ENCODE data around the gene ABTB2.

The ABTB2 gene

DNA sequence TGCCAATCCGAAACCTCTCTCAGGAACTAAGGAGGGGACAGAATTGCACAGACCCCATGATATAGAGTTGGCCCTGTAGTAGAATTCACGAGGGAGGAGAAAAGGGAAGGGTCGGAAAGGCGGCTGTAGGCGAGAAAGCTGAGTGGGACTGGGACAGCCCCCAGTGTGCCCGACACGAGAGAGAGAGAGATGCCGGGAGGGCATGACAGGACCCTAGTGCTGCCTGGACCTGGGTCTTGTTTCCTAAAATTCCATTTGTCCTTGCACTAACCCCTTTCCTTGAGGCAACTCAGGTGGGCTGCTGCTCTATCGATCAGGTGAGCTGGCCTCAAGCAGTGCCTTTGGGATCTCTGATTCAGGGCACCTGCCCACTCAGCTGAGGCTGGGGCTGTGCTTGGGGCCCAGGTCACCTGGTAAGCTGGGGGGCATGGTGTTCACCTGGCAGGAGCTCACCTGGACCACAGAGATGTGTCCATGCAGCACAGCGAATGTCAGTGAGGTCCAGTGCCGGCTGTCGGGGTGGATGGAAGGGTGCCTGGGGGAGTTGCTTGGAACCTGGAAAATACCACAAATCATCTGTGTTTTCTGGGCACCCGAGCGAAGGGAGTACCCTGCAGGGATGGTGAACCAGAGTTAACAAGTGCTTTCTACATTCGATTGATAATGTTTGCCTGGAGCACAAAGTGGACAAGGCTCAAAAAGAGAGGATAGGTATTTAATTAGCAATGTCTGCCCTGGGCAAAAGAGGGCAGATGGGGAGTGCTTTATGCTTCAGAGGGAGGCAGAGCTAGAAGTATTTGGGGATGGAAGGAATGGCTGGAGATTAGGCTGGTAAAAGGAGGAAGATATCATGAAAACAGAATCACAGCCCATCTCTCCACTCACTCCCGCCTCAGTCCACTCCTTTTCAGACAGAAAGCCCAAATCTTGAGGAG is 190.7 kb downstream of the ABTB2 start:
- DNase-seq (ENCODE audit: low read depth), result no peak

DNA sequence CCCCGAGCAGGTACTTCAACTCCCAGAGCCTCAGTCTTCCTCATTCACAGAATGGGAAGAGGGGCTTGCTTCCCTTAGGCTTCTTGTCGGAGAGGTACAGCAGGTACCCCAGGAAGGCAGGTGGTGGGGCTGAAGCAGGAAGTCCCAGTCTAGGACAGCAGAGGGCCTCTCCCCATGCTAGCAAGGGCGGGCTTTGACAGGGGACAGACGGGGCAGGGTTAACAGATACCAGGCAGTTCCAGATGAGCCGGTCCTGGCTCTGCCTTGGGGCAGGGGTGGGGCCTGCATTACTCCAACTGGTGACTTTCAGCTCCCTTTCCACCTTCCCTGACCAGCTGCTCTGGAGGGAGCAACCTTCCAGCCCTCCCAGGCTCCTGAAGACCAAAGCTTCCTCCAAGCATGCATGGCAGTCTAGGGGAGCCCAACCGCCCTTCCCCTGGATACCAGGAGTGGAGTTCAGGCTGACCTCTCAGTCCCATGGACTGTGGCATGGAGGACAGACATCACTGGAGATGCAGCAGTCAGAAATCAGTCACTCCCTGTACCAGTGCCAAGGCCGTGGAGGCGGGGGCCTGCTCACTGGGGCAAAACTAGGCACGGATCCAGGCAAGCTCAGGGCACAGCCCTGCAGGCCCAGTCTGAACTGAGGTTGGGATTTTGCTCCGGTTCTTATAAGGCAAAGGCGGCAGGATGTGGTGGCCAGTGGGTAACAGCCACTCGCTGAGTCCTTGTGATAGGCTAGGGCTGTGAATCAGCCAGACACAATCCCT is 191.8 kb downstream of the ABTB2 start:
- DNase-seq (ENCODE audit: low read depth), result no peak

DNA sequence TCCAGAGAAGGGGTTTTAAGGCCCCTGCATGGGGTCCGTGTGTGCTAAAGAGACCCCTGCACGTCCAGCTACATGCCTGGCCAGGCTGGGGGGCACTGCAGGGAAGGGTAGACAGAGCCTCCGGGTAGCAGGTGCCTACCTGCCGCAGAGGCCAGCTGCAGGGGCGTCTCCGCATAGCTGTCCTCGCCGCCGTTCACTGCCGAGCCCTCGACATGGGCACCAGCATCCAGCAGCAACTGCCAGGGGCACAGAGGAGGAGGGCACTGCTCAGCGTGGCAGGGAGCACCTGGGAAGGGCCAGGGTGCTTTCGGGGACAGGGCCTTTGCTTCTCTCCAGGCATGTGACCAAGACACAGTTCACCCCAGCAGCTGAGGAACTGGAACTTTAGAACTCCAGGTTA is 192.7 kb downstream of the ABTB2 start:
- no peak for DNase-seq (ENCODE audit: low read depth)

DNA sequence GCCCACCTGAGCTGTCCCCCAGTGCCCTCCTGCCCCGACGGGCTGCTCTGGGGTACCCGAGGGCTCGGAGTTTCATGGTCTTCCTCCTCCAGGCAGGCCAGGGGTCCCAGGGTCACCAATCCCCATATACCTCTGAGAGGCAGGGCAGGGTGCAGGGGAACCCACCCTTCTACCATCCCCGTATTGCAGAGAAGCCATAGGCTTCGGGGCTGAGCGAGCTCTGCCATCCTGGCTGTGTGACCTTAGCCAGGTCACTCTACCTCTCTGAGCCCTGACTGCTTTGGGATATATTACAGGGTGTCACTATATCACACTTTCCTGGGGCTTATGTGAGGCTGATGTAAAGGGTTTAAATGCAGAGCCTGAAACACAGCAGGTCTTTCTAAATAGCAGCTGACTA is 195.0 kb downstream of the ABTB2 start:
- no peak for DNase-seq (ENCODE audit: low read depth)

DNA sequence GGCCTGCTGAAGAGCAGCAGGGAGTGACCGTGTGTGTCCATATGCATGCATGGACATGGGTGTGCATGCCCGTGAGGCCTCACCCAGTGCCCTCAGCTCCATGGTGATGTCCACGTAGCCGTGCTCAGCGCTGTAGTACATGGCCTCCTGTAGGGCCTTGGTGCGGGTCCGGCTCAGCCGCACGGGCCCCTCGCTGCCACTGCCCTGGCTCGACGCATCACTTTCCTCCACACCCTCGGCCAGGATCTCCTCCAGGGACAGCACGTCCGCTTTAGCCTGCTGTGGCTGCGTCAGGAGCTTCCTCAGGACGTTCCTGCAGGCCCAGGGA is 195.4 kb downstream of the ABTB2 start:
- DNase-seq (ENCODE audit: low read depth), result no peak

DNA sequence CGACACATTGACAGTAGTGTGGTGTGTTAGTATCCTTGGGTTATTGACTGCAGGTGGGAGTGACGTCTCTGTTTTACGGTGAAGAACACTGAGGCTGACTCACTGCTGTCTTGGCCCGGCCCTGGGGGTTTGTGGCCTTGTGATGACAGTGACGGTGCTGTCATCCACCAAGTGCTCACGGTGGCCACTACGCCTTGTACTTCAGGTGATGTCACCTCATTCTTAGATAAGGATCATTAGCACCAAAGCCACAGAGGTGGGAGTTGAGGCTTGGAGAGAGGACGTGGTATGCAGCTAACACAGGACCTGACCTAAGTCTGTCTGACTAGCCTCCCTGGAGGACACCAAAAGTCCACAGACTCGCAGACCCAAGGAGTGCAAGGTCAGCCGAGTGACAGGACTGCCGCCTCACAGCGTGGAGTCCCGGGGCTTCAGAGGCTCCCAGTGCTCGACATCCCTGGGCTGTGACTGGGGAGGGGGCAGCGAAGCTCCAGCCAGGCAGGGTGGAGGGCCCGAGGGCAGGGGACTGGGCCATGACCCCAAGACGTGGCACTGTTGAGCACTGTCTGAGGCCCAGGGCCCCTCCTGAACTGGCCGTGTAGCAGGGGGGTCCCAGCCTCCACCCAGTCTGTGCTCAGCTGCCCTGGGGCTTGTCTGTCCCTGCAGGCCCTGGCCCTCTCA is 195.9 kb downstream of the ABTB2 start:
- DNase-seq (ENCODE audit: low read depth), result no peak

DNA sequence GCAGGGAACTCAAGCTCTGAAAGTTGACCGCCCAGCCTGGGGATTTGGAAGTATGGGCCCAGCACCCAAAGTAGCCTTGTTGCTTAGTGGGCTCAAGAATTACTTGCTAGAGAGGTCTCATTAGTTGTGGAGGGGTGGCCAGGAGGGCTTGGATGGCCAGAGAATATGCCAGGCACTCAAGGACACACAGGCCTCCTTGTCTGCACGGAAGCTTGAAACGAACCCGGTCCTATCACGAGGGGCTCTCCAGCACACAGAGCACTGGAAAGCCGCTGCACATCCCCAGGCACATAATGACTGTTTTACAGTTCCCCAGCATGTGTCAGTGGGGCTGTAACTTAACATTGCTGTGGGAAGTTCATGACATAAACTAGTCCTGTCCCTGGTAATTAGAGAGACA is 196.4 kb downstream of the ABTB2 start:
- no peak for DNase-seq (ENCODE audit: low read depth)

DNA sequence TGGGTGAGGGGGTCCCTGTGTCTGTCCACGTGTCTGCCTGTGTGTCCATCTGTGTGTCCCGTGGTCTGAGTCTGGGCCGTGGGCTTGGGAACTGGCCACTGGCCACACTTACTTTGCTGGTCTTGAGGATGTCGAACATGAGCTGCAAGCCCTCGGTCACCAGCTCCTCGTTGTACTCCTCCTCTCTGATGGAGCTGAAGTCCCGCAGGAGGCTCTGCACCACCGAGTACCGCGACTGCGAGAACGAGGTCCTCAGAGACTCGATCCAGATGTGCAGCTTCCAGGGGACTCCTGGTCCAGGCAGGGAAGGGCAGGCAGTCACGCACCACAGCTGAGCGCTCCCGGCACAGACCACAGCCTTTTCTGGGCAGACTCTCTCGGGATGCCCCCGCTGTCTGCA is 197.0 kb downstream of the ABTB2 start:
- no peak for DNase-seq (ENCODE audit: low read depth)

DNA sequence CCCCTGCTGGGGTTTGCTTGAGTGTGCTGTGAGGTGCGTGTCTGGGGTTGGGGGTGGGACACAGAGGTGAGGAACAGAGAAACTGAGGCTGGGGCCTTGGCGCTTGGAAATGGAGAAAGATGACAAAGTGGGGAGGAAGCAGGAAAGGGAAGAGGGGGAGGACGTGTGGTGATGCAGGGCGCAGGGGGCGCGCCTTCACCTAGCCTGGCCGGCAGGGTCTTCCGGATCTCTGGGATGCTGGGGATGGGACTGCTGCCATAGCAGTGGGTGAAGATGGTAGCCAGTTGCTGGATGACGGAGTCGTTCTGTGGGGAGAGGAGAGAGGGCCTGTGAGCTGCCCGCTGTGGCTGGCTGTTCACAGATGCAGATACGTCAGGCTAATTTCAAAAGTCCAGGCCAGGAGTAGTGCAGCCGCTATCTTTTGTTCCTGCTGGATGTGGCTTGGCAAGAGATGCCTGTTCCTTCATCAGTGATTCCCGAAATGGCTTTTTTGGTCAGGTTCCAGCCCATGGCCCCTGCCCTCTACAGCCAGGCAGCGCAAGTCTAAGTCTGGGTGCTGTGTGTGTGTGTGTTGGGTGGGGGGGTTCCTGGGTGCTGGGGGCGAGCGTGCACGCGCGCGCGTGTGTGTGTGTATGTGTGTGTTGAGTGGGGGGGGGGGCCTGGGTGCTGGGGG is 197.6 kb downstream of the ABTB2 start:
- DNase-seq (ENCODE audit: low read depth), result no peak

DNA sequence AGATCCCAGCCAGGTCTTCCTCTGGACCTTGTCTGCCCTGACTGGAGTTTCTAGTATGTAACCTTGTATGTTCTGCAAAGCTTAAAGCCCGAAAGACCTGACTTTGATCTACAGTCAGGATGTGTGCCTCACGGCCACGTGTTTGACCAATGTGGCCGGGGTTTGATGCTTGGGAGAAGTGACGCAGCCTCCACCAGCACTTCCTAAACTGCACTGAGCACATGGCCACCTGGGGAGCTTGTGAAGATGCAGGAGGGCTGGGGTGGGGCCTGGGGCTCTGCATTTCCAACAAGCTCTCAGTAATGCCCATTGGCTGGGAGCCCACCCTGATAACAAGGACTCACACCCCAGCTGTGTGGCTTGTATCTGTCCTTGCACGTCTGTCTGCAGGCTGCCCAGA is 199.1 kb downstream of the ABTB2 start:
- DNase-seq (ENCODE audit: low read depth), result no peak

DNA sequence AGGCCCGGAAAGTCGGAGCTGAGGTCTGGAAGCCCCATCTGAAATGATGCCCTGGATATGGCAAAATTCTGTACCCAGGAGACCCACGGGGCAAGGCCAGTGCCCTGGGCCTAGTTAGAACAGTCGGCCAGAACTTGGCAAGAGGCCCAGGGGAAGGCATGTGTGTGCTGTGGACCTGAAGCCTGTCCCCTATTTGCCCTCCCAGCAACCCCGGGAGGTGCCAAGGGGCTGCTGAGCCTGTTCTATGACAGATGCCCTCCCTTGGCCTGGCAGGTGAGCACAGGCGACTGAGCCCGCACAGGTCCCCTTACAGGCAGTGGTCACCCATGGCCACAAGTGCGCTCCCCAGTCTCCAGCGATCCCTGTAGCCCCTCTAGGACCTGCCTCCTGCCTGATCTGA is 200.6 kb downstream of the ABTB2 start:
- DNase-seq (ENCODE audit: low read depth), result no peak

DNA sequence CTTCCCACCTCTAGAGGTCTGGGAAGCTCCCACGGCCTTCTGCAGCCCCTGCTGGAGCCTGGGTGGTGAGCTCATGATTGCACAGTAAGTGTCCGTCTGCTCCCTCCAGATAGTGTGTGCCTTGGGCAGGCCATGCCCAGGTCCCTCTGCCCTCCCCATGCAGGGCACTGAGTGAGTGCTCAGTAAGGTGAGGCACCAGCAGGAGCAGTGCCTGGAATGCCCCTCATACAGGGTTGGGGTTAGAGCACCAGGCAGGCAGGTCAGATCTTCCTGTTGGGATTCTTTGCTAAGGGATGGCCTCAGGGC is 202.1 kb downstream of the ABTB2 start:
- DNase-seq (ENCODE audit: low read depth), result no peak

DNA sequence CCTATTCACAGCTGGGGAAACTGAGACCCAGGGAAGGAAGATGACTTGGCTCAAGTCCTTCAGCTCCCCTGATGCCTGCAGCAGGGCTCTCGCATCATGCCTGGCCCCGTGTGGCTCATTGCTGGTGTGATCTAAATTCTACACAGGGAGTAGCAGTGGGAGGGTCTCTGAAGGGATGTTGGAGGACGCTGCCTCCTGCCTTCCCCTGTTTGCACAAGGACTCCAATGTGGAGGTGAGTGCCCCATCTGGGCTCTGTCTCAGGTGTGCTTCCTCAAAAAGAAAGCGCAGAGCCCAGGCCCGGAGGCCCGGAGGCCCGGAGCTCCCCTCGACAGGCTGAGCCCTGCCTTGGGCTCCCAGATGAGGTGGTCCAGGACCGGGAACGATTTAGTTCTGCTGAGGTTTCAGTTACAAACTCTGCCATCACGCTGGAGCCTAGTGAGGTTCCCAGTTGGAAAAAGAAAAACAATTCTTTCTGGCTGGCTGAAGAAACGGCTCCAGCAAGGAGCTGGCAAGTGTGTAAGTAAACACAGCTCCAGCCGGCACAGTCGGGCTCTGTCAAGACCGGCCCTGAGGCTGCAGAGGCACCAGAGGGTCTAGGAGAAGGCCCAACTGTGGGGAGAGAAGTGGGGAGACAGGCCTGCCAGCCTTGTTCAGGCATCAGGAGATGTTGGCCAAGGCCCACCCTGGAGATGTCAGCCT is 202.6 kb downstream of the ABTB2 start:
- DNase-seq (ENCODE audit: low read depth), result no peak

DNA sequence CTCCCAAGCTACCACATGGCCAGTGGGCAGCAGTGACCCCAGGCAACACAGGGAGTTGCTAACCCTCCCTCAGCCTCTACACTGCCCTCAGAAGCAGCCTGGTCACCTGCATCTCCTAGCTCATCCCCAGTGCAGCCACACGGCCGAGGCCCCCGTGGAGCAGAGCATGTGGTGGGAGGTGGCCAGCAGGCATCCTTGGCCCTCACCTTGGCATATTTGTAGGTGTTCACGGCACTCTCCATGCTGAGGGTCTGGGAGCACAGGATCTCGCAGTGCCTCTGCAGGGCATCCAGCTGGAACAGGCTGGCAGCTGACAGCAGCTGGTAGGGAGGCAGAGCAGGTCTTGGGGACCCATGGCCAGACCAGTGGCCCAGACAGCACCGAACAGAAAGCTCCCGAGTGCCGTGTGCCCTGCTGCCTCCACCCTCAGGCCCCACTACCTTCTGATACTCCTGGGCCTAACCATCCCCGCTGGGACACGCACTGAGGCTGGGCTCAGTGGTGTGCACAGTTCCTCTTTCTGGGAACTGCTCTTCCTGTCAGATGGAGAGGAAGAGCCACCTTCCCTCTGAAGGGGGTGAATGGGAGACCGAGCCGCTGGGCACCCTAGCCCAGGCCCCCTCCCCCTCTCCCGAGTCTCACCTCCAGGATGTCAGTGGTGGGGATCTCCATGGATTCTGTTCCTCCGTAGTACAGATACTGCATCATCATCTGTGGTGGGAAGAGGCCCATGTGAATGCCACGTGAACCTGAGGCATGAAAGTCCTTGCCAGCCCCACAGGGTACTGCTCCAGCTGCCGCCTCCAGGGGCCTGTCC is 203.5 kb downstream of the ABTB2 start:
- no peak for DNase-seq (ENCODE audit: low read depth)

DNA sequence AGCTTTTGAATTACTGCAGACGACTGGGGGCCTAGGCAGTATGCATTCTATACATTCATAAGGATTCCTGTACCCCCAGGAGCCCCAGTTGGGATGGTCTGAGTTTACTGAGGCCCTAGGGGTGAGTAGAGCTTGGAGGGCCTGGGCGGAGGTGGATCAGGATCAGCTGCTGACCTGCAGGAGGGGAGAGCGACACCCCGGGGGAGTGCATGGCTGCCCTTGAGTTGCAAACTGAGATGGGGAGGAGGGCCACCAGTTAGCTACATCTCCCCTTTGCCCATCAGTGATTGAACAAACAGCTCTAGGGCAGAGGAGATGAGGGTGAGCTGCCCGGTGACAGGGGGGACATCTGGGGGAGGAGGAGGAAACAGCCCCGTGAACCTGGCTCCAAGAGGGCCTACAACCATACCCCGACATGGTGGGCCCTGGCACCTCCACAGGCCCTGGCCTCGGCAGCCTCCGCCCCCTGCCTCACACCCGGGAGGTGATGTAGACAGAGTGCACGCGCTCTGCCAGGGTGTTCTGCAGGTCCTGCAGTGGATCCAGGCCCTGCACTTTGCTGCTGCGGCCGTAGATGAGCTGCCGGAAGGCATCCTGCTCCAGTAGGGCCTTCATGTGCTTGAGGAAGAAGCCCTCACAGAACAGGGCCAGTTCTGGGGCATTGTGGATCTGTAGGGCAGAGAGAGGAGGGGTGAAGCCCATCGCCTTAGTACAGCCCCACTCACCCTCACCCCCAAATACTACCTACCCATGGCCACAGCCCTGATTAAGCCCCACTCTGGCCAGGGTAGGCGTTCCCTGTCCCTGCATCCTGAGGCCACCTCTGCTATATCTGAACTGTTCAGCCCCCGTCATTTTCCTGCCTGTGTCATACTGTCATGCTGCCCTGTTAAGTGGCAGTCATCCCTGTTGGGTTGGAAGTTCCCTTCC is 205.6 kb downstream of the ABTB2 start:
- DNase-seq (ENCODE audit: low read depth), result no peak

DNA sequence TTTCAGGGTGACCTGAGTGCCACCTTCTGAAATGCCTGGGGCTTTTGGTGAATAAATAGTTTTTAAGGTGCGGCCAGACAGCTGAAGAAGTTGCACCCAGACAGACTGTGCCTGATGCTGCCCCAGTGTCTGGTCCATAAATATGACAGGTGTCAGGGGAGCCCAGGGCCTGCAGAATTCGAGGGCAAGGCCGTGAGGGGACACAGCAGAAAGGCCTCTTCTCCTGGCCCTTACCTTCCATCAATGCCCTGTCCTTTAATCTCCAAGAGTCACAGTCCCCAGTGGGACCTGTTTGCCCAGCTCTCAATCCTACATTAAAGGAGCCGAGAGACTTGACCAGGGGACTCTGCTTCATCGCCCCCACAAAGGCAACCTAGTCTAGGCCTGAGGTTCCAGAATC is 206.6 kb downstream of the ABTB2 start:
- no peak for DNase-seq (ENCODE audit: low read depth)

DNA sequence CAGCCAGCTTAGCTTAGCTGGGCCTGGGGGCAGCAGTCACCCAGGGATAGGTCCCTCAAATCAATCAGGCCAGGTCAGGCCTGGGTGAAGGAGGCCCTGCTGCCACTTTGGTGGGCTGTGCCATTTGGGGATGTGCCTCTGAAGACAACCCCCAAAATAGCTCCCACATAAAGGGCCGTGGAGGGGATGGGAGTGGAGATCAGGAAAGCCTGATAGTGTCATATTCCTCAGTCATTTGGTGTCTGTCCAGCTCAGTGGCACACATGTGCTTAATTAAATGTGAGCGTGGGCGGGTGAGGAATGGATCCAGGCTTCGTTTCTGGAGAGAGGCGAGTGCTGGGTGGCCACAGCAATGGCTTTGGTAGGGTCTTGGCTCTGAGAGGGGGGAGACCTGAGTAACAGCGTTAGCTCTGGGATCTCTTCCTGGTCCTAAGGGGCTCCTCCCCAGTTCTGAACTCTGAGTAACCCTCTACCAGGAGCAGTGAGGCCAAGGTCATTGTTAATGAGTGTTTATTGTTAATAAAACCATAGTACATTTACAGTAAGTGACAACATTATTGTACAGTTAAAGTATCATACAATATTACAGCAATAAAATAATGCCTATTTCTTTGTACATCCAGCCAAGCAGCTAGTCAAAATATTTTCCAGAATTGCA is 207.2 kb downstream of the ABTB2 start:
- no peak for DNase-seq (ENCODE audit: low read depth)

DNA sequence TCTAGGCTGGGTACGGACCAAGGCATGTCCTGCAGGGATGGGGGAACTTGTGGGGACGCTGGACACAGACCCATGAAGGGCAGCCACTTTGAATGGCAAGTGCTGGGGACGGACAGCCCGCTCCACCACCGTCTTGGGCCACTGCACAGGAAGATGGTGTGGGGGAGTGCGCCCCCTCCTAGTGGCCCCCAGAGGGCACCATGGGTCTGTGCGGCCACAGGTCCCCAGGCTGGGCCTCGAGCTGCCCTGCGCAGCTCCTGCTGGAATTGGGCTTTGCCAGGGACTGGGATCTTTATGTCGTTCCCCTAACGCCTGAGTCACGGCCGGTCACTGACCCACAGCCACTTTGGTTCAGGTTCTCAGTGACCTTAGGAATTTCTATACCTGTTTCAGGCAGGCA is 208.0 kb downstream of the ABTB2 start:
- DNase-seq (ENCODE audit: low read depth), result no peak

DNA sequence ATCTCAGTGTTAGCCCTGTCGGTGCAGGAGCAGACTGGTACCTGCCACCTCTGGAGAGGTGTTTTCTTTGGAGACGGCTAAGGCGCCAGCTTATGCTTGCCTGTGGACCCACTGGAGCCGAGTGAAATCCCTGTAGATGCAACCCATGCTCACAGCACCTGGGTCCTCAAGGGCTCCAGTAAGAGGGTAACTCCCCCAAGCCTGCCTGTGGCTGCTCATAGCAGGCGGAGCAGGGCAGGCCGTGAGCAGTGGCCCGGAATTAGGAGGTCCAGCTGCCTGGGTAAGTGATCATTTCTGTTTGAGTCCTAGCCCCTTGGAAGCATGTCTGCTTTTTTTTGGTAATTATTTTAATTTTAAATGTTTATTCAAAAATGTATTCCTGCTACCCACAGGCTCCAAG is 208.5 kb downstream of the ABTB2 start:
- no peak for DNase-seq (ENCODE audit: low read depth)

Data from T follicular helper cell (primary cell).